Neural cell (in vitro differentiated cells): ENCODE data around the gene MID2. TPM values are rescaled to one million over a fixed set of nuclear protein-coding genes. Genes with fewer than 3 reads are reported as not detected.
"Not testable (repeated sequence)": the region's sequence is repeated elsewhere in the genome, so short reads cannot be mapped to it uniquely, and the experiment has no call there.

ENCODE experiments used
- H2AFZ ChIP-seq: fragments of 200-600, 300-800 bp; sonication (generic), shearing (Covaris generic); 2 replicates; pipeline ENCODE4 v1.6.0; 2014; ENCODE audit warnings: low read depth, mild to moderate bottlenecking, antibody characterized with exemption, low read length, moderate library complexity
- H3F3A ChIP-seq: fragments of 200-600 bp; shearing (Covaris generic); 2 replicates; pipeline ENCODE4 v1.6.1; 2016; ENCODE audit warnings: mild to moderate bottlenecking, moderate library complexity, mixed read lengths, antibody characterized with exemption, low read length; ENCODE audit not compliant: insufficient read depth, poor library complexity, severe bottlenecking
- H3K27ac ChIP-seq: fragments of 200-600, 300-800 bp; sonication (generic), shearing (Covaris generic); 2 replicates; pipeline ENCODE4 v1.5.1; 2014; ENCODE audit warnings: mild to moderate bottlenecking, low read length, moderate library complexity
- H3K27me3 ChIP-seq: fragments of 300-800, 200-600 bp; sonication (generic), shearing (Covaris generic); 2 replicates; pipeline ENCODE4 v1.6.0; 2014; ENCODE audit warnings: mild to moderate bottlenecking, low read depth, low read length, moderate library complexity; ENCODE audit not compliant: insufficient read depth
- H3K36me3 ChIP-seq: fragments of 300-800, 200-600 bp; sonication (generic), shearing (Covaris generic); 2 replicates; pipeline ENCODE4 v1.5.1; 2014; ENCODE audit warnings: mild to moderate bottlenecking, antibody characterized with exemption, low read length, moderate library complexity; ENCODE audit not compliant: insufficient read depth
- H3K4me2 ChIP-seq: fragments of 300-800, 200-600 bp; sonication (generic), shearing (Covaris generic); 2 replicates; pipeline ENCODE4 v1.6.0; 2014; ENCODE audit warnings: mild to moderate bottlenecking, low read length
- H3K4me3 ChIP-seq: fragments of 300-800, 200-600 bp; sonication (generic), shearing (Covaris generic); 2 replicates; pipeline ENCODE4 v1.5.1; 2014; ENCODE audit warnings: mild to moderate bottlenecking, low read length, moderate library complexity
- H3K79me2 ChIP-seq: fragments of 200-600 bp; shearing (Covaris generic); replicated peaks from 2 replicates; pipeline ENCODE4 v1.6.0; 2014; ENCODE audit warnings: mild to moderate bottlenecking, low read length, moderate library complexity; ENCODE audit not compliant: insufficient read depth
- H3K9ac ChIP-seq: fragments of 300-800, 200-600 bp; sonication (generic), shearing (Covaris generic); 2 replicates; pipeline ENCODE4 v1.6.1; 2016; ENCODE audit warnings: mild to moderate bottlenecking, low read length, mixed read lengths
- H3K9me2 ChIP-seq: fragments of 200-600 bp; shearing (Covaris generic); 2 replicates; pipeline ENCODE4 v1.6.1; 2016; ENCODE audit warnings: mild to moderate bottlenecking, low read length, mixed read lengths; ENCODE audit not compliant: insufficient read depth
- H3K9me3 ChIP-seq: fragments of 200-600, 300-800 bp; sonication (generic), shearing (Covaris generic); 2 replicates; pipeline ENCODE4 v1.6.1; 2016; ENCODE audit warnings: mild to moderate bottlenecking, mixed run types, low read length, moderate library complexity, mixed read lengths
- H4K20me1 ChIP-seq: fragments of 200-600 bp; shearing (Covaris generic); 2 replicates; pipeline ENCODE4 v1.6.1; 2016; ENCODE audit warnings: mild to moderate bottlenecking, mixed run types; ENCODE audit not compliant: insufficient read depth
- CTCF ChIP-seq: fragments of 450-650 bp; IDR thresholded peaks from 2 replicates; pipeline ENCODE4 v1.5.1; 2014; ENCODE audit warnings: antibody characterized with exemption, mild to moderate bottlenecking, moderate library complexity; ENCODE audit not compliant: poor library complexity, severe bottlenecking
- EP300 ChIP-seq: fragments of 450-650 bp; conservative IDR thresholded peaks from 2 replicates; pipeline ENCODE4 v1.6.1; 2014; ENCODE audit warnings: antibody characterized with exemption, mild to moderate bottlenecking, moderate library complexity; ENCODE audit not compliant: poor library complexity, severe bottlenecking
- EZH2 ChIP-seq: fragments of 200-600, 300-800 bp; shearing (Covaris generic), sonication (generic); IDR thresholded peaks from 2 replicates; pipeline ENCODE4 v1.6.1; 2014; ENCODE audit warnings: antibody characterized with exemption, low read length, borderline replicate concordance, mild to moderate bottlenecking; ENCODE audit not compliant: insufficient read depth, poor library complexity, severe bottlenecking
- MXI1 ChIP-seq: fragments of 450-650 bp; conservative IDR thresholded peaks from 2 replicates; pipeline ENCODE4 v1.6.1; 2014; ENCODE audit warnings: antibody characterized with exemption, mild to moderate bottlenecking; ENCODE audit not compliant: poor library complexity, severe bottlenecking
- POLR2AphosphoS5 ChIP-seq: IDR thresholded peaks from 2 replicates; pipeline ENCODE4 v1.6.1; 2012
- RAD21 ChIP-seq: fragments of 450-650 bp; conservative IDR thresholded peaks from 2 replicates; pipeline ENCODE4 v1.6.1; 2014; ENCODE audit warnings: antibody characterized with exemption, mild to moderate bottlenecking, moderate library complexity
- REST ChIP-seq: IDR thresholded peaks from 2 replicates; pipeline ENCODE4 v1.6.1; 2012; ENCODE audit warnings: borderline replicate concordance
- SMC3 ChIP-seq: fragments of 450-650 bp; conservative IDR thresholded peaks from 2 replicates; pipeline ENCODE4 v1.6.1; 2014; ENCODE audit warnings: antibody characterized with exemption, mild to moderate bottlenecking, moderate library complexity; ENCODE audit not compliant: poor library complexity
- TAF1 ChIP-seq: IDR thresholded peaks from 2 replicates; pipeline ENCODE4 v1.6.1; 2012; ENCODE audit warnings: low read depth
- polyA plus RNA-seq: library from polyadenylated mRNA; depleted of rRNA; stranded (reverse); fragments of >200 nt; gene quantifications from 2 replicates; pipeline ENCODE4 v1.2.3, GENCODE V29; 2014

The MID2 gene
- polyA plus RNA-seq, 1 donor from 2014 or later, result 4.2 TPM

- TF ChIP-seq RAD21 (no peak), EP300 (no peak), CTCF (no peak), REST (no peak), EZH2 (no peak), TAF1 (no peak), SMC3 (no peak)
- no peak overlapping the region for H3K27ac ChIP-seq
- no peaks in the 10 kb centered on the region for H3K9me3 ChIP-seq
- H3K4me3 ChIP-seq, result no peak overlapping the region
- H3F3A ChIP-seq, result no peaks in the 10 kb centered on the region
- H3K4me2 ChIP-seq, result no peak overlapping the region
- no peak overlapping the region for H3K9ac ChIP-seq
- no peaks in the 10 kb centered on the region for H3K36me3 ChIP-seq
- no peak overlapping the region for H2AFZ ChIP-seq
- no peaks in the 10 kb centered on the region for H3K9me2 ChIP-seq
- H3K79me2 ChIP-seq, result no peaks in the 10 kb centered on the region
- no peaks in the 10 kb centered on the region for H3K27me3 ChIP-seq
- no peaks in the 10 kb centered on the region for H4K20me1 ChIP-seq
Measured at GRCh38 chrX:107851215-107851614, 25.5 kb downstream of the MID2 start.

GRCh38 chrX:107851665-107852064 is 26.0 kb downstream of the MID2 start:
- H3F3A ChIP-seq, H3K27me3 ChIP-seq, H2AFZ ChIP-seq, H4K20me1 ChIP-seq, H3K9me3 ChIP-seq, H3K79me2 ChIP-seq, H3K4me2 ChIP-seq, H3K27ac ChIP-seq, H3K36me3 ChIP-seq, H3K9ac ChIP-seq, H3K9me2 ChIP-seq, H3K4me3 ChIP-seq: not testable (repeated sequence)

GRCh38 chrX:107856289-107856688 is 30.6 kb downstream of the MID2 start:
- H3F3A ChIP-seq, result no peaks in the 10 kb centered on the region
- H2AFZ ChIP-seq, result no peak overlapping the region
- H3K27me3 ChIP-seq, result no peaks in the 10 kb centered on the region

More at GRCh38 chrX:107856289-107856688, 30.6 kb downstream of the MID2 start:
- Histone ChIP-seq H3K79me2 (no peaks in the 10 kb centered on the region), H3K9me2 (no peaks in the 10 kb centered on the region), H3K36me3 (no peaks in the 10 kb centered on the region), H3K27ac (no peak overlapping the region), H3K9ac (no peak overlapping the region), H3K9me3 (no peaks in the 10 kb centered on the region), H4K20me1 (no peaks in the 10 kb centered on the region), H3K4me2 (no peak overlapping the region), H3K4me3 (no peak overlapping the region)
- TF ChIP-seq EZH2, result no peak
- no peak for TF ChIP-seq SMC3
- no peak for TF ChIP-seq EP300
- TF ChIP-seq POLR2AphosphoS5, result no peak
- TF ChIP-seq MXI1, result no peak
- TF ChIP-seq REST, result no peak
- TF ChIP-seq RAD21, result no peak
- no peak for TF ChIP-seq CTCF
- no peak for TF ChIP-seq TAF1
